ENCODE measurements around the gene GINS1.

GINS1 gene

DNA sequence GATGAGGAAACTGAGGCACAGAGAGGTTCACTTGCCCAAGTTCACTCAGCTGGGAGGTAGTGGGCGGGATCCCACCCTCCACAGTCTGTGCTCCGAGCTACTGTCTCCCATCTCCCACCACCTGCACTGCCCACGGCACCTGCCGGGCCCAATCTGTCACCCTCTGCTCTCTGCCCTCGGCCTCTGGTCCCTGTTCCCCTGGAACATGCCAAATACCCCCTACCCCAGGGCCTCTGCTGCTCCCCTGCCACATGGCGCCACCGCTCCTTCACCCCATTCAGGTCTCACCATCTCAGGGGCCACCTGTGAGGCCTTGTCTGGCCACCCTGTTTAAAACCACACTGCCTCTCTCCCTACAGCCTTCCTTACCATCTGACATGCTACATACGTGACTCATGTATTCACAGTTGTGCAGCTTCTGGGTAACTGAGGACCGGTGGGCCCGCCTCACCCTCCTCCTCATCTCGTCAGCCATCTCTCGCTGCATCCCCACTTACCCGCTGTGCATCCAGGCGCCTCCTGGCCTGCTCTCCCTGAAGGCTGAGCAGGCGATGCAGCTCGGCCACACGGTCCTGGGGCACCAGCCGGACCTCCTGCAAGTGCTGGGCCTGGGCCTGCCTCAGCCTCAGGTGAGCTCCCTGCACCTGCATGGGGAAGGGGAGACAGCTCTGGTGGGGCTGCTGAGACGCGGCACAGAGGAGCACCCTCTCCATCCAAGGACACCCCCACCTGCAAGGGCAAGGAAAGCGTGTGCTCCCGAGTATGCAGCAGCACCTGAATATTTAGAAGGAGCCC is 50.6 kb downstream of the GINS1 start:
- no peak overlapping the region for H3K27ac ChIP-seq
- TF ChIP-seq ZFX (IDR thresholded peaks at IDR 0.05) (no peak), CTCF (conservative IDR thresholded peaks at IDR 0.05) (no peak)

DNA sequence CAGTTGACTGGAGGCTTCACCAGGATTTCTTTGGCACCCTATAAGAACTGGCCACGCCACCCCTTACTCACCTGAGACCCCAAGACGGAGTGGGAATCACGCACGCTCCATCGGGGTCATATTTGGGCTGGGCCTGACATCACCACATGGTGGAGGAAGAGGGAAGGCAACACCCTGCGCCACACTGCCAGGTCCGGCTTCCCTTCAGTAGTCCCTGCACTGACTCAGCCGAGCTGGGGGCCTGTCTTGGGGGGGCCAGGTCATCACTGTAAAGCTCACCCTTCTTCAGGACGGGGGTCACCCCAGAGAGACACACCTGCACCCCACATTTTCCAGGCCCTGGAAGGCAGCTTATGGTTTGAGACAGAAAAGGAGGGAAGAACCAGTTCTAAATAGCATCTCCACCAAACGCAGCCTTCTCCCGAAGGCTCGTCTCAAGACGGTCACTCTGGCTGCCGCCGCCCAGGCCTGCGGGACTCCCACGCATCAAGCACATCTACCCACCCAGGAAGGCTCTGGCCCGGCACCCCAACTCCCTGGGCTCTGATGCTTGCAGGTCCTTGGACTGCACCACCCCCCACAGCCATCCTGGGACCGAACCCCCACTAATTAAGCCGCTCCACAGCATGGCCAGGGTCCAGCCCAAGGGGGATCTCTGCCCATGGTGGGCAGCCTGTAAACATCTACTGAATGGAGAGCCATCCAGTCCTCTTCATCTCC is 51.8 kb downstream of the GINS1 start:
- H3K27ac ChIP-seq, result no peak overlapping the region
- TF ChIP-seq CTCF (conservative IDR thresholded peaks at IDR 0.05) (no peak), ZFX (IDR thresholded peaks at IDR 0.05) (no peak)

- no peak overlapping the region for H3K27ac ChIP-seq
- TF ChIP-seq CTCF (conservative IDR thresholded peaks at IDR 0.05) (no peak), ZFX (IDR thresholded peaks at IDR 0.05) (no peak)
Observed at GRCh38 chr20:25459916-25460535, 52.6 kb downstream of the GINS1 start.

DNA sequence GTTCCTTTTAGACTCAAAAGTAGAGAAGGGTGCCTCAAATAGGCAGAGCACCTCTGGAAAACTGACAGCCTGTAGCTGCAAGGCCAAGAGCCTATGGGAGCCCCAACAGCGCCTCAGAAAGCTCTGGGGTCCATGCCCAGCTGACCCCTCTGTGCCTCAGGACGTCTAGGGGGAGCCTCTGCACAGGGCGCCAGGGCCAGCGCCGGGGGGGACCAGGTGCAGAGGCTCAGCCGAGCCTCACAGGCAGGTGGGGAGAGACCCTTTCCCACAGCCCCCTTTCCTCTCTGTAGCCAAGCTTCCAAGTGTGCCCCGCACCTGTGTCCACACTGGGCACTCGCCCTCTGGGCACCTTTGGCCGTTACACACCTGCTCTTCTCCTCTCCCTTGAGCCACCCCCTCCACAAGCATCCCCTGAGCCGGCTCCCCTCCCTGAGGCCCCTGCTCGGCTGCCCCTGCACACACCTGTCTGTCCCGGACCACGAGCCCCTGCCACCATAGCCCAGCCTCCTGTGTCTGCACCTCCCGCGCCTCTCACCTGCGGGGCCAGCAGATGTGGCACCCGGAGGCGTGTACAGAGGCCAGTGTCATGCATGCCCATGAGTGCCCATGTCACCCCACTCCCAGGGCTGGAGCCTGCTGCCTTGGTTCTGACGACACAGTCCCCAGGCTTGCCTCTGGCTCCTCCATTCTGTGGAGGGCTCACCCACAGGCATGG is 53.2 kb downstream of the GINS1 start:
- no peak overlapping the region for H3K27ac ChIP-seq
- TF ChIP-seq CTCF (conservative IDR thresholded peaks at IDR 0.05) (no peak), ZFX (IDR thresholded peaks at IDR 0.05) (no peak)

- TF ChIP-seq ZFX (IDR thresholded peaks at IDR 0.05), result no peak
- no peak for TF ChIP-seq CTCF (conservative IDR thresholded peaks at IDR 0.05)
- no peak overlapping the region for H3K27ac ChIP-seq
Observed at GRCh38 chr20:25461281-25461650, 53.8 kb downstream of the GINS1 start.

DNA sequence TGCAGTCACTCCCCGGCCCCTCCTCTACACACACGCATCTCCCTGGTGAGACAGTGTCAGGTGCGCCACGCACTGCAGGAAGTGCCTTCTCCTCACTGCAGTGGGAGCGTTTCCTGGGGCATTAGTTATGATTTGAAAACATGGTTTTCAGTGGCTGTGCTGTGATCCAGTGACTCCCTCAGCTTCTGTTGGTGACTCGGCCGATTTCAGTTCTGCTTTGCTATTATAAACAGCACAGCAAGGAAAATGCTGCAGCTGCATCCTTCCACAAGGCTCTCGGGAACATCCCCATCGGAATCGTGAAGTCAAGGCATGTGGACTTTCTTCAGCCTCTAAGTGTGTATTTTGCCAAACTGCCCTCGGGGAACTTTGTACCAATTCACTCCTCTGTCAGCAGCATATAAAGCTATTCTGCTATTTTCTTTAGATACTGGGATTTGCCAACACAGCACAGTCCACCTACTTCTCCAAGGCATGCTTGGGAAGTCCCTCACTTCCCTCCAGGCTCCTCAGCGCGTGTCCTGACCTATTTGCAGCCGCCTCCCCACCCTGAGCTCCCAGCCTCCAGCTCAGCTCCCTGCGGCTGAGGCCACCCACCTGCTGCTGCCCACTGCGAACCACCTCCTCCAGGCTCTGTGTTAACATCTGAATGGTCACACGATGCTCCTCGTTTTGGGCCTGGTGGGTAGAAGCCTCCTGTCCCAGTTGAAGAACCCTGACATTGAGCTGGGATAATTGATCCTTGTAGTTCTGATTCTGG is 54.5 kb downstream of the GINS1 start:
- TF ChIP-seq CTCF (conservative IDR thresholded peaks at IDR 0.05), result no peak
- no peak overlapping the region for H3K27ac ChIP-seq

All from C4-2B (cell line).